Central memory CD4-positive, alpha-beta T cell (primary cell): Measurements from ENCODE around the gene ZNF490.
"Not testable (repeated sequence)": the region's sequence is repeated elsewhere in the genome, so short reads cannot be mapped to it uniquely, and the experiment has no call there.

Experiments used
- DNase-seq: peaks from one replicate; pipeline ENCODE4 v3.0.0; 2022
- total RNA-seq, 3 experiments: gene quantifications; one replicate each; lab custom pipeline; 2026; lab: John Stamatoyannopoulos, UW

Gene ZNF490
- 7.6 to 10.0 (median 8.6) reads per million in 3 experiments for total RNA-seq

DNA sequence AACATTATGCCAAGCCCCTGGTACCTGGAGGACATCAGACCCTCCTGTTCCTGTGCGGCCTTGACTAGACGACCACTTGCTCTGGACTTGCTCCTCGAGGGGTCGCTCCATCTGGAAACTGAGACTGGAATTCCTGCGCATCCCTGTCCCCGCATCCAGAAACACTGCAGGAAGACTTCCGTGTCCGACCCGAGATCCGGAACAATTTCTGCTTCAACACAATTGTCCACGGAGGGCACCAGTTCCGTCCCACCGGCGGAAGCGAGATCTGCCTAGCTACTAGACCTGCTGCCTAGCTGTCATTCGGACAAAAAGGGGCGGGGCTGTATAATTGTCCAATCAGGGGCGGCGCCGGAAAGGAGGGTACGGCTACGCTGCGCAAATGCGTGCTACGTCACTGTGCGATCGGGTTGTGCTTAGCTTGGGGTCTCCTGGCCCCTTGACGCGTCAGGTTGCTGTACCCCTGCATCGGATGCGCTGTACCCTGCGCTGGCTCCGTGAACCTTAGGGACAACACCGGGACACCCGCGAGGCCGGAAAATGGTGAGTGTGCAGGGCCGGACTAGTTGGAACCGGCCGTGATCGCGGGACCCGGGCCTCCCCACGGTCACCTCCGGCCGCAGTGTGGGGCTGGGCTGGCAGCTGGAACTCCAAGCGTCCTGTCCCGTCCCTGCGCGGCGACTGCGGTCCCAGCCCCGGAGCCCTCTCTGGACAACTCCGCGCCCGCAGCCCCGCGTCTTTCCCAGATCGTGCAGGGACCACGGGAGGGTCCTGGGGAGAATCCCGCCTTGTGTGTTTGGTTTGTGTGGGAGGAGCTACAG lies at the start of gene ZNF490, which contains the start of gene ZNF791:
Gene ZNF490, minus strand, starts transcription at position 274 of the 821 bp plus-strand sequence. Its CDS starts 133 bp downstream, at position 141.
Gene ZNF791, plus strand, starts transcription at position 381 of the 821 bp plus-strand sequence. Its CDS starts 160 bp downstream, at position 541.
- peak; percentile 93 for DNase-seq

DNA sequence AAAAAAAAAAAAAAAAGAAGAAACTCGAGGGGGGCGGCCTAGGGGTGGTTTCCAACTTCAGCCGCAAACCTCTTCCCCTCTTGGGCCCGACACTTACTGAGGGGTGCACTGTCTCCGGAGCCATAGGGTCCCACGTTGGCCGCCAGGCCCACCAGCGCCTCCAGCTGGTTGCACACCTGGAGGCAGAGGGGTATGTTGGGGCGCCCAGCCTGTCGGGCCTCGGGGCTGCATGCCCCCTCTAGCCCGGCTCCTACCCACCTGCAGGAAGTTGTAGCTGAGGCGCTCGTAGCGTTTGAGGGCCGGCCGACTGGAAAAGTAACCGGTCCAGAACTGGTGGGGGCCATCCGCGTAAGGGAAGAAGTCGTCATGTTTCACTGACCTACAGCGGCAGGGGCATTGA lies 47.4 kb upstream of the ZNF490 start:
- DNase-seq = no peak

DNA sequence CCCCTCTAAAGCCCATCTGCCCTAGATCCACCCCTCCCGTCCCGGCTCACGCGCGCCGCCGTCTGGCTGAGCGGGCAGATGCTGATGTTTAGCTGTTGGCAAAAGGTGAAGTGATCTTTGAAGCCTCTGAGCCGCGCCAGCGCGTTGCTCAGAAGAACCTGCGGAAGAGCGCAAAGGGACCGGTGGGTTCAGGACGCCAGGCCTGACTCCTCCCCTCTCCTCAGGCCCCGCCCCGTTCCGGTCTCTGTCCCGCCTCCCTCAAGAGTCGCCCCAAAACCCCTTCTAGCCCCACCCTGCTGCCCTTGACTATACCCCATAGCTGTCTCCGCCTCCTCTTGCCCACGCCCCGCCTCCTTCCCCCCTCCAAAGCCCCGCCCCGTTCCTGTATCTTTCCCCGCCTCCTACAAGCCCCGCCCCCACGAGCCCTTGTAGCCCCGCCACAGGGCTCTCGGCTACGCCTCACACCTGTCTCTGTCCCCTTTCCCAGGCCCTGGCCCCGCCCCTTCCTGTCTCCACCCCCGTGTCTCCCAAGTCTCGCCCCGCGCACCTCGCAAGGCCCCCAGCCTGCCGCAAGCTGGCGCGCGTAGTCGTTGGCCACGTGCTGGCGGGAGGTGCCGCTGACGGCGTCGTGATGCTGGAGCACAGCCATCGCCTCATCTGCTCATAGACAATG lies 46.4 kb upstream of the ZNF490 start:
- no peak for DNase-seq

DNA sequence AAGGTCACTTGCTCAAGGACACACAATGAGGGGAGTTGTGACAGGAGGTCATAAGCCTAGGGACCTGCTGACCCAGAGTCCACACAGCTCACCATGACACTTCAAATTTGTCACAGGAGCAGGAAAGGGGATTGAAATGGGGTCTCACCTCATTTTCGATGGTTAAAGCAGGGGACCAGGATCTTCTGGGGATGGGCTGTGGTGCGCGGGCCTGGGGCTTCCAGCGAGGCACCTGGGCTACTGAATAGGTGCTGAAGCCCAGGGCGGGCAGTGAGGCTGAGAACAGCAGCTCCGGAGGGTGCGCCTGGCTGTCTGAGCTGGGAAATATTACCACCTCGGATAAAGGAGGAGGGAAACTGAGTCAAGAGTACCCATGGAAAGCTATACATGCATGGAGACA lies 44.9 kb upstream of the ZNF490 start:
- no peak for DNase-seq

DNA sequence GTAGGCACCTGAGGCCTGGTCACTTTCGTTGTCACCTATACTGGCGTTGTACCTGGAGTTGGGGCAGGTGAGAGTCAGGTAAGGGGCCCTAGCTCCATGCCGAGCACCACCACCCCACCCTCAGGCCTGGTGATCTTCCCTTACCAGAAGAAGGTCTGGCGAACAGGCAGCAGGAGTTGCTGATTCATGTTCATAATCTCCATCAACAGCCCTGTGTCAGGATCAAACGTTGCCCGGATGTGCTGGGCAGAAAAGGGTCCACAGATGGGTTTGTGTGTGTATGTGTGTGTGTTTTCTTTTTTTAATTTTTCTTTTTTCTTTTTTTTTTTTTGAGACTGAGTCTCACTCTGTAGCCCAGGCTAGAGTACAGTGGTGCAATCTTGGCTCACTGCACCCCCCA lies 41.6 kb upstream of the ZNF490 start:
- no peak for DNase-seq

DNA sequence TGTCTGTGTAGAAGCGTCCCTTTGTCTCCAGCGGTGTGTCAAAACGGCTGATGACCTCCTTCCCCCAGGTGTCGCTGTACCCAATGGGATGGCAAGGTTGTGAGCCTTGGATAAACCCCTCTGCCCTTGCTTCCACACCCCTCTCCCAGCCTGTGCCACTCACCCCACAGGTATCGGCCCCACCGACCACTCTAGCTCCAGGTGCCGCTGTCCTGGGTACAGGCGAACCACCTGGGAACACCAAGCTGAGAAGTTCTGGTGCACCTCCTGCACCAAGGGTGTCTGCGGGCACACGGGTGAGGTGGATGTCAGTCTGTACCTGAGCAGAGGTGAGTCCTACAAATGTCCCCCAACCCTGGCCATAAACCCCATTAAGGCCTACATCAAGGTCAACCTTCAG lies 39.3 kb upstream of the ZNF490 start:
- no peak for DNase-seq

DNA sequence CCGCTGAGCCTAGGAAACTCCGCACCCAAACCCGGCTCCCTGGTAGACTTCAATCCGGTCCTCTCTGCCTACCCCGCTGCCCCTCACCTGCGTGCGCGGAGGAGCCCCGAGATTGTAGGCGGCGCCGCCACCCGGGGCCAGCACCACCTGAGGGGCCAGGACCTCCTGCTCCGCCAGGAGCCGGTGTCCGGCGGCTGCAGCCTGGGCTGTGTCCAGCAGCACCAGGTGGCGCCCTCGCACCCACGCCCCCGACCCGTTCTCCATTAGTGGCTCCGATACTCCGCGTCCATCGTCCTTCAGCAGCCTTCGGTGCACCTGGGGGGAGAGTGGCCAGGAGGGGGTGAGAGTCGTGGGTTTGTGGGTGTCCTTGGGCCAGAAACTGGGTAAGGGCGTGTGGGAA lies 37.5 kb upstream of the ZNF490 start:
- DNase-seq = no peak

DNA sequence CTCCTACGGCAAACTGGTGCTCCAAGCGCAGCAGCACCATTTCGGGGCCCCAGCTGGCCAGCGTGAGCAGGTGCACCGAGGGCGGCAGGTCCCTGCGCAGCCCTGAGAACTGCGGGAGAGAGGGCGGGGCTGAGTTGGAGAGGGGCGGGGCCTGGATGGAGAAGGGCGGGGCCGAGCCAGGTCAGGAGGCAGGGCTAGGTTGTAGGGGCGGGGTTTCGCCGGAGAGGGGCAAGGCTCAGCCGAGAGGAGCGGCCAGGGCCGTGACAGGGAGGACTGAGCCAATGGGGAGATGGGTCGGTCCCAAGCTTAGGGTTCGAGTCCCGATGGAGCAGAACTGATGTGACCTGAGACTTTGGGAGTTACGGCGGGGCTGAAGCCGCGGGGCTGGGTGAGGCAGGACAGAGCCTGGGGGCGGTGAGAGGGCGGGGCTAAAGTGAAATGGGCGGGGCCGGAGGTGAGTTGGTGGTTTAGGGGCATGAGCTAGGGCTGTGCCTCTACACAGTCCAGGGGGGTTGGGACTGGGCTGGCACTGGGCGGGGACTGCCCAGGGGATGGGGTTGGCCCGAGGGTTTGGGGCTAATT lies 37.0 kb upstream of the ZNF490 start:
- no peak for DNase-seq

DNA sequence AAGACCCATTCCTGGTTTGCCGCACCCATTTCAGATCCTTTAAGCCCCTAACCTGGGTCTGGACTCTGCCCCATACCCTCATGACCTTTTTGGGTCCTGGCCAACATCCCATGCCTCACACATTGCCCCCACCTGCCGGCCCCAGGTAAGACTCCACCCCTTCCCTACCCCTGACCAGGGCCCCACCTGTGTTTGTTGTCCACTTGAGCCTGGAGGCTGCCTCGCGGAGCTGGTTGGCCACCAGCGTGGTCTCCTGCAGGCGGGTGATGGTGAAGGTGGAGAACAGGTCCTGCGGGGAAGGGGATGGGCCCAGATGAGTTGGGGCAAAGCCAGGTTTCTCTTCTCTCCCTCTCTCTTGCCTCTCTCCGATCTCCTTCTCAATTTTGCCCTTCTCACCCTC lies 36.4 kb upstream of the ZNF490 start:
- no peak for DNase-seq

DNA sequence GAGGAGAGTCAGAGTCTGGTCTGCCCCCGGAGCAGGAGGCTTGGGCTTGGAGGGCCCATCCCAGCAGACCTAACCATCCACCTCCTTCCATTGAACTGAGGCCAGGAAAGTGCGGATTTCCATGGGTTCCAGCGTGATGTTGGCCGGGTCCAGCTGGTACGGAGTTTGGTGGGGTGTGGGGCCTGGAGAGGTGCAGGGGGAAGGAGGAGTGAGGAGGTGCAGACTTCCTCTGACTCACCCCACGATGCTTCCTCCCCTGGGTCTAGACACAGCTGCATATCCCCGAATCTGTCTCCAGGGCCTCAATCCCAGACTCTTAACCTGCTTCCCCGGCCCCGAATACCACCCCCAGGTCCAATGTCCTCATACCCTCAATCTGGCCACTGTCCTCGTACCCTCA lies 35.9 kb upstream of the ZNF490 start:
- DNase-seq = no peak

DNA sequence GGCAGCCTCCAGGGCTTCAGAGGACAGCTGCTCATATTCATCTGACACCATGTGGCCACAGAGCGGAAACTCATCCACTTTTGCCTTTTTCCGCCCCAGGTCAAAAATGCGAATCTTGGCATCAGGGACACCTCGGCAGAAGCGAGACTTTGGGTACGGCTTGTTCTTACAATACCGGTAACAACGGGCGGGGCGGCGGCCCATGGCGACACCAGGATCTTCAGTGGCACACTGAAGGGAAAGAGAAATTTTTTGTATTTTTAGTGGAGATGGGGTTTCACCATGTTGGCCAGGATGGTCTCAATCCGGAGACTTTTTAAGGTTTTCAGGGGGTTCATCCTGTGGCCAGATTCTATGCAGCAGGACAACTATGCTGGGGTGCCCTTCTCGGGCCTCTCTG lies 33.1 kb upstream of the ZNF490 start:
- DNase-seq = not testable (repeated sequence)

DNA sequence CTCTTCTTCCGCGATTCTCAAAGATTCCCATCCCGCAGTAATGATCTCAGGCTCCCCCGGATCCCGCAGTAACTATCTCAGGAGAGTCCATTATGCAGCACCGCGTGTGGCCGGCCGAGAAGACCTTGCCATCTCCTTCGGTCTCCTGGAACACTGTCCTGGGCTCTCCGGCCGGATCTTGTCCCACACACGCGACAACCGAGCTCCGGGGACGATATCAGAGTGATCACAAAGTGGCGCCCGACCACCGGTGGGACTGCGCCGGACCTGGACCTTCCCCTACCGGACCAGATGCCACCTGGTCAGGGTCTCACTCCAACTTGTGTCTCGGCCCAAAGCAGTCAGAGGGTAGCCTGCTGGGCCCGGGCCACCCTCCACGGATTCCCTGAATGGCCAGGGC lies 31.9 kb upstream of the ZNF490 start:
- DNase-seq = no peak

DNA sequence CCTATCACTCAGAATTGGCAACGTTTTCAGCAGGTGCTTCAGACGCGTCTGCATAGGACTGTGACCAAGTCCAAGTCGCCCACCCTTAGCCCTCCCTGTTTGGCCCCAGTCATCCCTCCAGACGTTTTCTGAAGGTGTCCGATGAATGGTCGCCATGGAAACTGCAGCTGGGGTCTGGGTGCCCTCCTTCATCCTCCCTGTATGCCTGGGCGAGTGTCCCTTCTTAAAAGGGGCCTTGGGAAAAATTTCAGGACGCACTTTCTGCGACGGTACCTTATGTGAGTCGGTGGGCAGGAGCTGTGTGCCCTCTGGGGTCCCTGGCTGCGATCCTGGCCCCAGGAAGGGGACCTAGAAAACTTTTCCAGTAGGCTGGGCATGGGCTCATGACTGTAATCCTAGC lies 30.8 kb upstream of the ZNF490 start:
- no peak for DNase-seq

DNA sequence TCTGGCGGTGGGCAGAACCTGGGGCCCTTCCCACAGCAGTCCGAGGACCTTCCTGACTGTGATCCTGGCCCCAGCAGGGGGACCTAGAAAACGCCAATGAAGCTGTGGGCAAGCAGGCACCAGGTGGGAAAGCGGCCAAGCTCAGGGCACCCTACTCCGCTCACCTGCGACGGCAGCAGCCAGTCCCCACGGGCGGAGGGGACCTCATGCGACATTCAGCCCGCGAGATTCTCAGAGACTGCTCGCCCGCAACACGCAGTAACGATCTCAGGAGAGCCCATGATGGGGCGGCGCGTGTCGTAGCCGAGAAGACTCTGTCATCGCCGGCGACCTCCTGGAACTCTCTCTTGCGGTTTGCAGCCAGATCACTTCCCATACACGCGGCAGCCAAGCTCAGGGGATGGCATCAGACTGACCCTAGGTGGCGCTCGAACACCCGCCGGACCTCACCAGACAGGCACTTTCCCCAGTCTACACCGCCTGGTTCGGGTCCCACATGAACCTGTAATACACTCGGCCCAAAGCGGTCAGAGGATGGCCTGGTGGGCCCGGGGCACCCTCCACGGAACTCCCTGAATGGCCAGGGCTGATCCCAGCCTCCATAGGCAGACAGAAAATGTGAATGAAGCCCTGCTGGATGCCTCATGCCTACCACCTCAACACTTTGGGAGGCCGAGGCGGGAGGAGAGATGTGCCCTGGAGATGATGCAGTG lies 29.4 kb upstream of the ZNF490 start:
- peak; percentile 70 for DNase-seq

DNA sequence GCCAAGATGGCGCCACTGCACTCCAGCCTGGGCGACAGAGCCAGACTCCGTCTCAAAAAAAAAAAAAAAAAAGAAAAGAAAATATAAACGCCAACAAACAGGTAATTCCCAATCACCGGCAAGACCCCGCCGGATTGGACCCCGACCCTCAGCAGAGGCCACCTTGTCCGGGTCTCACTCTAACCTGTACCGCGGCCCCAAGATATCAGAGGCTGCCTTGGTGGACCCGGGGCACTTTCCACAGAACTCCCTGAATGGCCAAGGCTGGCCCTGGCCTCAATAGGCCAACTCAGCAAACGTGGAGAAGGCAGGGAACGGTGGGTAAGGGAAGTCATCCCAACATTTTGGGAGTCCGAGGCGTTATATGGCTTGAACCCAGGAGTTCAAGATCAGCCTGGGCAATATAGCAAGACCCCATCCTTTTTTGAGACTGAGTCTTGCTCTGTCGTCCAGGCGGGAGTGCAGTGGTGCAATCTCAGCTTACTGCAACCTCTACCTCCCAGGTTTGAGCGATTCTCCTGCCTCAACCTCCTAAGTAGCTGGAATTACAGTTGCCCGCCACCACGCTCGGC lies 28.1 kb upstream of the ZNF490 start:
- no peak for DNase-seq

DNA sequence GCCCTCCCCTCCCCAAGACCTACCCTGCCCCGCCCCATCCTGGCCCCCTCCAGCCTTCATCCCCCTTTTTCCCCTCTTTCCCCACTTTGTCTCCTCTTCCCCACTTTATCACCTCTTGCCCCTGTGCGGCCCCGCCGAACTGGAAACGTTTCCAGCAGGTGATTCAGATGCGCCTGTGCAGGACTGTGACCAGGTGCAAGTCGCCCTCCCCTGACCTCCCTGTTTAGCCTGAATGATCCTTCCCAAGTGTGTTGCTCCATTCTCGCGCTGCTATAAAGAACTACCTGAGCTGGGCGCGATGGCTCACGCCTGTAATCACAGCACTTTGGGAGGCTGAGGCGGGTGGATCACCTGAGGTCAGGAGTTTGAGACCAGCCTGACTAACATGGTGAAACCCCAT lies 26.0 kb upstream of the ZNF490 start:
- DNase-seq = no peak

DNA sequence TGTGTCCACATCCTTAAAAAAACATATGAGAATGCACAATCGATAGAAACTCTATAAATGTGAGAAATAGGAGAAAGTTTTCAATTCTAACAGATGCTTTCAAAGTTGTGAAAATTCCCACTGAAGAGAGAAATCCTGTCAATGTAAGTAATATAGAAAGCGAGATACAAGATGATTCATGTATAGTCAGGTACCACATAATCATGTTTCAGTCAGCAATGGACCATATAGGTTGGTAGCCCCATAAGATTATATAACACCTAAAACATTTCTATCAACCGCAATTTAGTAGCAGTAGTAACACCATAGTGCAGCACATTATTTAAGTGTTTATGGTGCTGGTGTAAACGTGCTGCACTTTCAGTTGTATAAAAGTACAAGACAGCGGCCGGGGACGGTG lies 18.6 kb upstream of the ZNF490 start:
- no peak for DNase-seq

DNA sequence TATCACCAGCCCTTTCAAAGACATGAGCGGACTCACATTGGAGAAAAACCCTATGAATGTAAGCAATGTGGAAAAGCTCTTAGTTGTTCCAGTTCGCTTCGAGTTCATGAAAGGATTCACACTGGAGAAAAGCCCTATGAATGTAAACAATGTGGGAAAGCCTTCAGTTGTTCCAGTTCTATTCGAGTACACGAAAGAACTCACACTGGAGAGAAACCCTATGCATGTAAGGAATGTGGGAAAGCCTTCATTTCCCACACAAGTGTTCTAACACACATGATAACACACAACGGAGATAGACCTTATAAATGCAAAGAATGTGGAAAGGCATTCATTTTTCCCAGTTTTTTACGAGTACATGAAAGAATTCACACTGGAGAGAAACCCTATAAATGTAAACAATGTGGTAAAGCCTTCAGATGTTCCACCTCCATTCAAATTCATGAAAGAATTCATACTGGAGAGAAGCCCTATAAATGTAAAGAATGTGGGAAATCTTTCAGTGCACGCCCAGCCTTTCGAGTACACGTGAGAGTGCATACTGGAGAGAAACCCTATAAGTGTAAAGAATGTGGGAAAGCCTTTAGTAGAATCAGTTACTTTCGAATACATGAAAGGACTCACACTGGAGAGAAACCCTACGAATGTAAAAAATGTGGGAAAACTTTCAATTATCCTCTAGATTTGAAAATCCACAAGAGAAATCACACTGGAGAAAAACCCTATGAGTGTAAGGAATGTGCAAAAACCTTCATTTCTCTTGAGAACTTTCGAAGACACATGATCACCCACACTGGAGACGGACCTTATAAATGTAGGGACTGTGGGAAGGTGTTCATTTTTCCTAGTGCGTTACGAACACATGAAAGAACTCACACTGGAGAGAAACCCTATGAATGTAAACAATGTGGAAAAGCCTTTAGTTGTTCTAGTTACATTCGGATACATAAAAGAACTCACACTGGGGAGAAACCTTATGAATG lies 17.7 kb upstream of the ZNF490 start:
- no peak for DNase-seq

DNA sequence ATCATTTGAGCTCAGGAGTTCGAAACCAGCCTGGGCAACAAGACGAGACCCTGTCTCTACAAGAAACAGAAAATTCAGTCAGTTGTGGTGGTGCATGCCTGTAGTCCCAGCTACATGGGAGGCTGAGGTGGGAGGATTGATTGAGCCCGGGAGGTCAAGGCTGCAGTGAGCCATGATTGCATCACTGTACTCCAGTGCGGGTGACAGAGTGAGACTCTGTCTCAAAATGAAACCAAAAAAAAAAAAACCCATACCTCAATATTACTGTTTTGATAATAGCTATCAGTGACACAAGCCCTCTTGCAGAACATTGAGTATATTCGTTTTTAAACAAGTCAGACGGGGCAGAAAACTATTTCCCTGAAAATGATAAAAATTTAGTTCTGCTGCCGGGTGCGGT lies 16.3 kb upstream of the ZNF490 start:
- no peak for DNase-seq

DNA sequence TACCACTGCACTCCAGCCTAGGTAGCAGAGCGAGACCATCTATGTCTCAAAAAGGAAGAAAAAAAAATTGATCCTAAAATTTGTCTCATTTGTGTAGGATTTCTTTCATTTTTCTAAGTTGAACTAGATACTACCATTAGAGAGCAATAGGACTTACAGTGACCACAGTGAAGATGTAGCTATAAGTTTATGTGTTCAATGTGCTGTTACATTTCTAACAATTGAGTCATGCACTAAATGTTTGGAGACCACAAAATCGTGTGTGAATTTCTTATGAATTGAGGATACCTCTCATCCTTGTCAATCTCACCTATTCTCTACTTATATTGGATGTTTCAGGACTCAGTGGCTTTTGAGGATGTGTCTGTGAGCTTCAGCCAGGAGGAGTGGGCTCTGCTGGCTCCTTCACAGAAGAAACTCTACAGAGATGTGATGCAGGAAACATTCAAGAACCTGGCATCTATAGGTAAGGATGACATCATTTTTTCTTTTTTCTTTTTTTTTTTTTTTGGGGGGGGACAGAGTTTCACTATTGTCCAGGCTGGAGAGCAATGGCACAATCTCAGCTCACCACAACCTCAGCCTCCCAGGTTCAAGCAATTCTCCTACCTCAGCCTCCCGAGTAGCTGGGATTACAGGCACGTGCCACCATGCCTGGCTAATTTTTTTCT lies 12.9 kb upstream of the ZNF490 start:
- DNase-seq = no peak
